Renal cortical epithelial cell (primary cell): ENCODE measurements around the gene PDK2. TPM values are rescaled to one million over a fixed set of nuclear protein-coding genes. Genes with fewer than 3 reads are reported as not detected.

Source experiments
- DNase-seq: peaks from one replicate; pipeline ENCODE4 v3.0.0-alpha.2; 2011; ENCODE audit warnings: low read depth
- total RNA-seq: library from RNA; depleted of rRNA; stranded (reverse); fragments of >200 nt; gene quantifications from 2 replicates; pipeline ENCODE4 v1.2.3, GENCODE V29; 2014

PDK2 gene
- total RNA-seq, 1 donor from 2014 or later = 37.9 TPM

DNA sequence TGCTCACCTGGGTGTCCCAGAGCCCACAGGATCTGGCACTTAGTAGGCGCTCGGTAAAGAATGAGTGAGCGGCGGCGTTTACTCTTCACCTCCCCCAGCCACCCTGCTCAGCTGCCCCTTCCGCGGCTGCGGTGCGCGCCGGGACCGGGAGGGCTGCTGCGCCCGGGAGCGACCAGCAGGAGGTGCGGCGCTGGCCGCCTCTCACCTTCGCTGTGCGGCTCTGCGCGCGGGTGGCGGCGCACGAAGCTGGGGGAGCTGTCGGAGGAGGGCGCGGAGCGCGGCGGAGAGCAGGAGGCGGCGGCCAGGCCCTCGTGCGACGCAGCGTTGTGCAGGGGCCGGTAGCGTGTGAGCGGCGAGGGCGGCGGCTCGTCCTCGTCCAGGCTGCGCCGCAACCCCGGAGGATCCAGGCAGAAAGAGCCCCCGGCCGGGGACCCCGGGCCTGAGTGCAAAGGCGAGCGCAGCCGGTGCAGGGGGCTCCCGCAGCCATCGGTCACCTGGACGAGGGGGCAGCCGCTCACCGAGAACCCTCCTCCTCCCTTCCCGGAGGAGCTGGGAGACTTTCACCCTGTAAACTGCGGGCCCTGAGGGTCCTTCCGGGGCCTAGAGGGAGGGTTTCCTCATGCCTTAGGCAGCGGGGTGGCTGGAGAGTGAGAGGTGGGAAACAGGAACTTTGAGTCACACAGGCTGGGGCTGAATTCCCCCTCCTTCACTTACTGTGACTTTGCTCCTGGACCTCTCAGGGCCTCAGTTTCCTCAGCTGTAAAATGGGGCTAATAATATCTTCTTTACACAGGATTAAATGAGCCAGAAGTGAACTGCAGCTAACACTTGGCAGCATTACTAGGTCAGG is 22.3 kb downstream of the PDK2 start:
- no peak for DNase-seq

- DNase-seq = no peak
Observed at GRCh38 chr17:50118076-50118827, 23.1 kb downstream of the PDK2 start.

DNA sequence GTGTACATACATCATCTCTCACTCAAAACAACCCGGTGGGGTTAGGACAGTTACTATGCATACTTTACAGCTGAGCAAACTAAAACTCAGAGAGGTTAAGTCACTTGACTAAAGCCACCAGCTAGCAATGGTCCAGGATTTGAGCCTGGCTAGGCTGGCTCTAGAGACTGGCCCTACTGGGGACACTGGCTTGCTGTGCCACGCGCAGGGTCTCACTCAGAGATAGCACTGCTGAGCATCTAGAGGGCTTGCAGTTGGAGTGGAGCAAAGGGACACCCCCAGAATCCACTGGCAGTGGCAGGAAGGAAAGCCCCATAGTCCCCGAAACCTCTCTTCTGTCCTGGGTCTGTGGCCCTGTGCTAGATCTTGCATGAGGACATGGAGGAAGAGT is 23.7 kb downstream of the PDK2 start:
- no peak for DNase-seq

DNA sequence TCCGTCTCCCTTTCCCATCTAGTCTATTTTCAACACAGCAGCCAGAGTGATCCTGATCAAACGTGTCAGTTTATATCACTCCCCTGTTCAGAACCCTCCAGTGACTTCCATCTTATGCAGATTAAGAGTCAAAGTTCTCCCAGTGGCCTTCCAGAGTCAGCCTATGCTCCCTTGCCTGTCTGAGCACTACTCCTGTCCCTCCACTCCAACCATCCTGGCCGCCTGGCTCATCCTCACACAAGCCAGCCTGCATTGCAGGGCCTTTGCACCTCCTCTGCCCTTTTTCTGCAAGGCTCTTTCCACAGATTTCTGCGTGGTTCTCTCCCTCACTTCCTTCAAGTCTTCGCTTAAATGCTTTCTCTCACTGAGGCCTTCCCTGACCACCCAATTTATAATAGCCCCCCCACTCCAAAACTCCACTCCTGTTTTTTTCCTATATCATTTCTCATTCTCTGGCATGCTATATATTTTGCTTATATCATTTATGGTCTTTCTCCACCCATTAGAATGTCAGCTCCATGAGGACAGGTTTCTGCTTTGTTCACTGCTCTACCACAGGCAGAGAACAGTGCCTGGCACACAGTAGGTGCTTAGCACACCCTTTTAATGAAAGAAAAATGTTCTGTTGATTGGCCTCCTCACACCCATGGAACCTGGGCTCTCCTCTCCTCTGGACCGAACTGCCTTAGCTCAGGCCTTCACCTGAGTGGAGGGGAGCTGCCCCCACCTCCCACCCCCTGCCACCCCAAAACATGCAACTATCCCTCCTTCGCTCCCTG is 25.5 kb downstream of the PDK2 start:
- no peak for DNase-seq

DNA sequence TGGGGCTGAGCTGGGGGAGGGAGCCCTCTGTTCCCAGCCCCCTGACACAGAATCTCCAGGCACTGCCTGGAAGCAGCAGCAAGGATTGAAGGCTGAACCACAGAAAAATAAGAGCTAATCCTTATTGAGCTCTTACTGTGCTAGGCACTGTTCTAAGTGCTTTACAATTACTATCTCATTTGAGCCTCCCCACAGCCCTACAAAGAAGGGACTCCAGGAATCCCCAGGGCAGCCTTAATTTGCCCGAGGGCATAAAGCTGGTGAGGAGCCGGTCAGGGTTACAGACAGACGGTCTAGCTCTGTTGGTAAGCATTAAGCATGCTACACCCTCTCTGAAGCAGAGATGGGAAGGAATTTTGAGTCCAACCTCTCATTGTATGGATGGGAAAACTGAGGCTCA is 27.8 kb downstream of the PDK2 start:
- no peak for DNase-seq

- peak; percentile 58 for DNase-seq
Observed at GRCh38 chr17:50123649-50124349, 28.6 kb downstream of the PDK2 start.

GRCh38 chr17:50125420-50125997 is 30.4 kb downstream of the PDK2 start:
- DNase-seq = no peak

GRCh38 chr17:50127697-50128361 is 32.7 kb downstream of the PDK2 start:
- peak; percentile 35 for DNase-seq

DNA sequence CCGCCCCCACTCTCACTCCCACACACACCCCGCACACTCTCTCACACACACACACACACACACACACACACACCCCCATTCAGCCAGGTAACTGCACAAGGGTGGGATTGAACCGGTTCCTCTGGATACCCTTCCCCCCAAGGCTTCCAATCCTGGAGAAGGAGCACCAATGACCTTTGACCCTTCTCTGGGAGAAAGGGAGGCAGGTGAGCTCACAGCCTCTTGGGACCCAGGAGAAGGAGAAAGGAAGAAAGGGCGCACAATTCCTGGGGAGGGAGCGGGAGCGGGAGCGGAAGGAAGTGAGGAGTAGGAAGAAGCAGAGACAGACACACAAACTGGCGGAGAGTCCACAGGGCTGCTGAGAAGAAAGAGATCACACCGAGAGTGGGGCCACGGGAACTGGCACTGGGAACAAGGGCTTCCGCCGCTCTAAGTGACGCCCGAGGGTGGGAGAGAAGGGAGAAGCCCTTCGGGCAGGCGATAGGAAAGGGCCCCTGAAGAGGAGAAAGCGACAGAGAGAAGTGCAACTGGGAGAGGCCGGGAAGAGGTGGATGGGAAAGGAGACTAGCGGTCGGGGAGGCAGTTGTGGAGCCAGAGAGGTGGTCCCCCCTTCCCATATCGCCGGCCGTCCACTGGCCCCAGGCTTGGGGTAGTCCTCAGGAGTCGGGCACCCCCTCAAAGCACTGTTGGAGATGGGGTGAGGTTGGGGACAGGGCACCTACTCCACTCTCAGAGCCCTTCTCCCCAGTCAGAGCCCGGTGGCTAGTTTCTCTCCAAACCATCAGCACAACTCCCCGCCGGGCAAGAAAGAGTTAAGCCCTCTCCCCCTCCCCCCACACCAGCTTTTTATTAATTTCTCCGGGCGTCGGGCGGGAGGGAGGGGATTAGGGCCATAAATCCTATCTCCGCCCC is 33.5 kb downstream of the PDK2 start:
- no peak for DNase-seq

DNA sequence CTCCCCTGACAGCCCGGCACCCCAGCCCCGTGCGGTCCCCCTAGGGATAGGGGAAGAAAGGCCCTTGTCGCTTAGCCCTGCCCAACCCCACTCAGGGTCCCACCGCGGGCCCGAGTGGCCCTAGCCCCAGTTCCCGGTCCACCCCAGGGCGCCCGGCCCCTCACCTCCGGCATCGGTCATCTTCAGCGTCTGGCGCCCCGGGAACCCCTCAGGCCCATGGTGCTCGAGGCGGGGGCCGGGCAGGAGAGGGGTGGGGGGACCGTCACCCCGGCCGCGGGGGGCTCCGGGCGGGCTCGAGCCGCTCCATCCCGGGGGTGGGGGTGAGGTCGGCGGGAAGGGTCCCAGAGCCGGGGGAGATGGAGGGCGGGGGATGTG is 34.2 kb downstream of the PDK2 start:
- no peak for DNase-seq

- no peak for DNase-seq
Observed at GRCh38 chr17:50129728-50130558, 34.8 kb downstream of the PDK2 start, which contains the start of gene SAMD14. Gene SAMD14, minus strand, starts transcription at chr17:50130160. Its CDS starts 5,201 bp downstream, at chr17:50124959.

GRCh38 chr17:50130559-50131305 is 35.6 kb downstream of the PDK2 start:
- DNase-seq = no peak

DNA sequence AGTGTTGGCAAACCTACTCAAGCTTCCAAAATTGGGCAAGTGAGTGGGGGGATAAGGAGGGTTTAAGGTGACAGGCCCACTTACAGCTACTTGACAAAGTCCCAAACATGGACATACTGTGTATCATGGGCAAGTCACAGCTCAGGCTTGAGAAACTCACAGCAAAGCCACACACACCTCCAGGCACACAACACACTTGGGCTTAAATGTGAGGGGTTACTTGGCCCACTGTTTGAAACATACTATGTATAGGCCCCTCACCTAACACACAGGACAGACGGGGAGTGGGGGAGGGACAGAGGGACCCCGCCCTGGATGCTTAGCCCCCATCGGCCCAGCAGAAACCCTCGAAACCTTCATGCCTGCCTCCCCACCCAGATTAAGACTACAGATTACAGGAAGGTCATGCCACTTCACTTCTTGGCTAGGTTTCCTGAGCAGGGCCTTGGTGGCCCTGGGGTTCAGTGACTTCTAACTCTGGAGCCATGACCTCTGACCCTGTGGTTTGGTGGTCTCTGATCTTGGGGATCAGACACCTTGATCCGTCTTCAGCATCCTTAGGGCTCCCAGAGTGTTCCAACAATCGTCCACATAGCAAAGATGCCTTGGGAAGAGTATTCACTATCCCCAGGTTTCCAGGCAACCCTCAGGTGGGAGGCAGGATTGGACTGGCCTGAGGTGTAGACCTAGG is 37.1 kb downstream of the PDK2 start:
- DNase-seq = no peak

DNA sequence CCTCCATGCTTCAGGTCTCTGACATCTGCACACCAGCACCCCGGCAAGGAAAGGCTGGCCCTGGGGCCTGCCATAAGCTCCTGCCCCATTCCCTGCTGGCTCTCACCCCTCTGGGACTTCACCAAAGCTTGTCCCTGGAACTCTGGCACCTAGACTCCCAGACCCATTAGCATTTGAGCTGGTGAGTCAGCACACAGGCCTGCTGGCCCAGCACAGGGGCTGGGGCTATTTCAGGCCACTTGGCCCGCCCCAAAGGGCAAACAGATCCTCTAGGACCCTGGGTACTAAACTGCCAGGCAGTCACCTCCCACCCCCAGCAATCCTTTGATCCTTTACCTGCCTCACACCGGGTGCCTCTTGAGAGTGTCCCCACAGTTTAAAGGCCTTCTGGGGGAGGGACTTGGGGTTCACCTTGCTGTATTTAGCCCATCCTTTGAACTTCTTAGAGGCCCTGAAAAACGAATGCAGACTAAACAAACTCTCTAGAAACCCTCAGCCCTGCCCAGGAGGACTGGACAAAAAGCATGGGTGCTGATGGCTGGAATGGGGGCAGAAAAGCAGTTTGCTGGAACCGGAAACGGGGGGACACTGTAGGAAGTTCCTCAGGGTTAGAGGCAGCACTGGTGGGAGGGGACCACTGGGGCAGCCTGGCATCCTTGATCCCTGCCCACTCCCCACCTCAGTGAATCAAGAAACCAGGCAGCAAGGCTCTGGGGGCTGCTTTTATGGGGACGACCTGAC is 38.0 kb downstream of the PDK2 start:
- peak; percentile 80 for DNase-seq

DNA sequence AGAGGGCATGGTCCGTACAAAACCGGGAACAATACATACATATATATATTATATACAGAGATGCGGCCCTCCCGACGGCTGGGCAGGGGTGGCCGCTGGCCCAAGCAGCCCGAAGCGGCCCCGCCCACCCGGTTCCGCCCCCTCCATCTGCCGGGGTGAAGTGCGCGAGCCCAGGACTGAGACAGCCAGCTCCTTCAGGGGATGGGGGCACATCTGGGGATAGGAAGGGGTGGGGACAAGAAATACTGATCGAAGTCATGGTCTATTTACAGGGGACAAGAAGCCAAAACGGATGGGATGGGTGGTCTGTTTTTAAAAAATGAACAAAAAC is 38.6 kb downstream of the PDK2 start:
- no peak for DNase-seq

DNA sequence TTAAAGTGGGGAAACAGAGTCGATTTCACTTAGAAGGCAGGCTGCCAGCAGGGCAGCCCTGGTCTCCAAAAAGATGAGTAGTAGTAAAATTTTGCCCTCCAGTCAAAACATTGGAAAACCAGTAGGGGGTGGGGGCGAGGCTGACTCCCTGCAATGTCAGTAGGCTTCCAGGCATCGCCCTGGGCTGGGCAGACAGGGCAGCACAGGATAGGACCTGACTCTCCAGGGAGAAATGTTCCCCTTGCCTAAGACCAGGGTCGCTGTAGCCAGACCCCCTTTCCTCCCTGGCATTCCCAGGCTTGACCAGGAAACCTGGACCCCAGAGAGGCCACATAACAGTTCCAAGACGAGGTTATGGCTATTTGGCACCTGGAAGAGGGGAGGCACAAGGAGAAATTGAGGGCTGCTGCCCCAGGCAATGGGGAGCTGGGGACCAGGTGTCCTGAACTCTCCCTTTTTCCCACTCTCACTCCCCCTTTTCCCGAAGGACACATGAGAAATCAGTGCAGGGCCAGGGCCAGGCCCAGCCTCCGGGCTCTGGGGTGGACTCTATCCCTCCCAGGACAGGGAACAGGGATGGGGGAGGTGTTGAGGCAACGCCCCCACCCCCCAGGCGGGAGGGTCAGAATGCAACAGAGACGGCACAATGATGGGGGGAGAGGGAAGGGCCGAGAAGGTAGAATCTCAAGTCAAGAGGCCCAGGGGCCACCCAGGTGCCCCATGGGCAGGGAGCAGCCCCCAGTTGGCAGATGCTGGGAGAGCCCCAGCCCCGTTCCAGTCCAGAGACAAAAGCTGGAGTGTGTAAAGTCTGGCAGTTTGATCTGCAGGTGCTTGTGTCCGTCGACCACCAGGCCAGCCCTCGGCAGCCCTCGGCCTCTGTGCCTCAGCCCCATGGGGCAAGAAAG is 39.3 kb downstream of the PDK2 start:
- no peak for DNase-seq
